Measurements from ENCODE around the gene TUT4. TPM values are rescaled to one million over a fixed set of nuclear protein-coding genes. Genes with fewer than 3 reads are reported as not detected.

TUT4 gene
- polyA plus RNA-seq, 6 donors from 2014 or later, result 35.7 to 47.9 (median 38.8) TPM

DNA sequence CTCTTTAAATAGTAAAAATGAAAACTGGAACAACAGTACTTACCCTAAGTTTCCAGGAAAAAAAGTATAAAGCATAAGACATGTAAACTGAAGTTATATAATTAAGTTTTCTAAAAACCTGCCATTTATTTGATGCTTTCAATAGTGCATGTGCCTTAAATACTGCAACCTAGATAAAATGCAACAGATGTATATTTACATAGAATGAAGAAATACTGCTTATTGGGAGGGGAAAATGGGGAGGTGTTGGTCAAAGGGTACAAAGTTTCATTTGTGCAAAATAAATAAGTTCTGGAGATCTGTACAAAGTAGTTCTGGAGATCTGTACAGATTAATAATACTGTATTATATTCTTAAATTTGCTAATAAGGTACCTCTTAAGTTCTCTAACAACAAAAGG is 79.9 kb downstream of the TUT4 start:
- DNase-seq (no peak), ATAC-seq (ENCODE audit: low read depth in 2 of 2) (no peak)
- Mint-ChIP-seq H3K36me3 (peaks cover 15 to 16% of the 10 kb centered on the region in 2 donors), H3K4me1 (peaks cover 0 to 3% (median 2%) of the 10 kb centered on the region in 3 donors), H3K27ac (peak overlapping the region in 2 of 6 donors; percentile 5 to 45), H3K9me3 (no peaks in the 10 kb centered on the region), H3K27me3 (no peaks in the 10 kb centered on the region), H3K4me3 (no peak overlapping the region)

DNA sequence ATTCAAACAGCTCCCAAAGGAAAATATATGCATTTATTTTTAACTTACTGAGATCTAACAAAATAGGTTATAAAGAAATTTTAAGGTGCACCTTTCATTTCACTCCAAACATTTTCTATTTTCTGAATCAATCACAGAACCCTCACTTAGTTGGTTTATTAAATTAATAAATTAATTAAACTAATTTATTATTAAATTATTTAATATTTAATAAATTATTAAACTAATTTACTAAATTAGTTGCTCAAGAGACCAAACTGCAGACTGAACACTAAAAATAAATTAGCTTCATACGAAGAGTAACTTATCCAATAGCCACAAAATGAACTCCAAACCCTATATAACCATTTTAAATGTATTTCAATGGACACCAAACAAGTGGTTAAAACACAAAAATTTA is 80.5 kb downstream of the TUT4 start:
- H3K9me3 Mint-ChIP-seq, result no peaks in the 10 kb centered on the region
- no peak overlapping the region for H3K27ac Mint-ChIP-seq
- H3K4me3 Mint-ChIP-seq, result no peak overlapping the region
- H3K36me3 Mint-ChIP-seq, result peaks cover 15 to 20% of the 10 kb centered on the region in 2 donors
- DNase-seq, result no peak
- H3K27me3 Mint-ChIP-seq, result no peaks in the 10 kb centered on the region
- H3K4me1 Mint-ChIP-seq, result peaks cover 2 to 5% (median 2%) of the 10 kb centered on the region in 3 donors
- ATAC-seq (ENCODE audit: low read depth in 2 of 2), result no peak

DNA sequence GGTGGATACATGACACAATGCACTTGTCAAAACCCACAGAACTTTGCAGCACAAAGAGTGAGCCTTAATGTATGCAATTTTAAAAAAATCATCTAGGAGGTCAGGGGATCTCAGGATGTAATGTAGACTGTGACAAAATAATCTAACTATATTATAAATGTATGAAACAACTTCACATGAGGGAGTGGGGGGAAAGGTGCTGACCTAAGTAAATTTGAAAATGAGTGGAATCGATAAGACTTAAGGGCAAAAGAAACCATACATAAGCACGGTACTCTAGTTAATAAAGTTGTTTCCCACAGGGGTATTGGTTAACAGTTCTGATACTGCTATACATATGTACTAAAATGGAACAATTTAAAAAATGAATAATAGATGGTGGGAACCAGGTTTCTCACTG is 83.8 kb downstream of the TUT4 start:
- Mint-ChIP-seq H3K36me3 (peaks cover 7 to 15% of the 10 kb centered on the region in 2 donors), H3K4me3 (no peak overlapping the region), H3K27ac (peak overlapping the region in 1 of 6 donors; percentile 27), H3K27me3 (no peaks in the 10 kb centered on the region), H3K9me3 (no peaks in the 10 kb centered on the region), H3K4me1 (peaks cover 2 to 11% (median 4%) of the 10 kb centered on the region in 3 donors)
- DNase-seq (no peak), ATAC-seq (ENCODE audit: low read depth in 2 of 2) (no peak)

DNA sequence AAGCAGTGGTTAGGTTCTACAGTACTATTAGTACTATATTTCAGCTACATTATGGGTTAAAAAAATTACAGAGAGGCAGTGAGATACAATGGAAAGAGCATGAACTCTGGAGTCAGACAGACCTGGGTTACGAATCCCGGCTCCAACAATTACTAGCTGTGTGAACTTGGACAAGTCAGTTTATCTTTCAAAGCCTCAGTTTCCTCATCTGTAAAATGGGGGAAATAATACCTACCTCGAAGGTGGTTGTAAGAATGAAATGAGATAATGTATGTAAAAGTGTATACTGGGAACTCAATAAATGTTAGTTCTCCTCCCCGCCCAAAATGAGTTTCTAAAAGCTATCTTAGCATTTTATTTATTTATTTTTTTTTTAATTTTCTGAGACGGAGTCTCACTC is 89.0 kb downstream of the TUT4 start:
- Mint-ChIP-seq H3K36me3 (peaks cover 0 to 12% of the 10 kb centered on the region in 2 donors), H3K27ac (peak overlapping the region in 1 of 6 donors; percentile 15), H3K9me3 (no peaks in the 10 kb centered on the region), H3K27me3 (no peaks in the 10 kb centered on the region), H3K4me1 (peaks cover 0 to 8% (median 4%) of the 10 kb centered on the region in 3 donors), H3K4me3 (no peak overlapping the region)
- DNase-seq (no peak), ATAC-seq (ENCODE audit: low read depth in 2 of 2) (no peak)

DNA sequence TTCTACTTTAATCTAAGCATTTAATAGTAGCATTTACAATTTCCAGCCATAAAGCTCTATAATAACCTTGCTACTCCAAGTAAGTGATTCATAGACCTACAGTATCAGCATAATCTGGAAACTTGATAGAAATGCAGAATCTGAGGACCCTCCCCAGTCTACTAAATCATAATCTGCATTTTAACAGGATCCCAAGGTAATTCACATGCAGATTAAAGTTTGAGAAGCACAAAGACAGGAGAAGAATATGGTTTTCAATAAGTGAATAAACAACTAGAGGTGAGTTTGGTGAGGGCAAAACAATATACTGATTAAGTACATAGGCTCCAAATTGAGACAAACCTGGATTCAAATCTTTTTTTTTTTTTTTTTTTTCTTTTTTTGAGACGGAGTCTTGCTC is 91.1 kb downstream of the TUT4 start:
- DNase-seq (no peak), ATAC-seq (ENCODE audit: low read depth in 2 of 2) (no peak)
- peak overlapping the region in 1 of 6 donors; percentile 43 for H3K27ac Mint-ChIP-seq
- H3K9me3 Mint-ChIP-seq, result no peaks in the 10 kb centered on the region
- no peak overlapping the region for H3K4me3 Mint-ChIP-seq
- no peaks in the 10 kb centered on the region for H3K27me3 Mint-ChIP-seq
- peaks cover 0 to 3% (median 0%) of the 10 kb centered on the region in 3 donors for H3K4me1 Mint-ChIP-seq
- H3K36me3 Mint-ChIP-seq, result peaks cover 0 to 5% of the 10 kb centered on the region in 2 donors

DNA sequence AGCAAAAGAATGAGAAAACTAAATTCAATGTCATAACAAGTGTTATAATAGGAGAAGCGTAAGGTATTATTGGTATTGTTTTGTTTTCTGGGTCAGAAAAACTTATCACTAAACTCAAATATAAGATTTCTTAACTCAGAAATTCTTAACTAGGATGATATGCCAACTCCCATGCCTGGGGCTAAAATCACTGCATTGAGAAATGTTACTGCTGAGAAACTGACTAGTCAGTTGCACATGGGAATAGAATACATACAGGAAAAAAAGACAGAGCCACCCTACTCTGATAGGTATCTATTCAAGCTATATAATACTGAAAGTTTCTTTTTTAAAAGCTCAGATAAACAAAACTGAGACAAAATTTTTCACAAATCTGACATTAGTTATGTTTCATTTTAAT is 92.2 kb downstream of the TUT4 start:
- DNase-seq (no peak), ATAC-seq (ENCODE audit: low read depth in 2 of 2) (no peak)
- no peaks in the 10 kb centered on the region for H3K27me3 Mint-ChIP-seq
- H3K4me3 Mint-ChIP-seq, result no peak overlapping the region
- H3K27ac Mint-ChIP-seq, result peak overlapping the region in 2 of 6 donors; percentile 20 to 29
- no peaks in the 10 kb centered on the region for H3K9me3 Mint-ChIP-seq
- peaks cover 0 to under 1% (median 0%) of the 10 kb centered on the region in 3 donors for H3K4me1 Mint-ChIP-seq
- H3K36me3 Mint-ChIP-seq, result peaks cover 0 to 5% of the 10 kb centered on the region in 2 donors

DNA sequence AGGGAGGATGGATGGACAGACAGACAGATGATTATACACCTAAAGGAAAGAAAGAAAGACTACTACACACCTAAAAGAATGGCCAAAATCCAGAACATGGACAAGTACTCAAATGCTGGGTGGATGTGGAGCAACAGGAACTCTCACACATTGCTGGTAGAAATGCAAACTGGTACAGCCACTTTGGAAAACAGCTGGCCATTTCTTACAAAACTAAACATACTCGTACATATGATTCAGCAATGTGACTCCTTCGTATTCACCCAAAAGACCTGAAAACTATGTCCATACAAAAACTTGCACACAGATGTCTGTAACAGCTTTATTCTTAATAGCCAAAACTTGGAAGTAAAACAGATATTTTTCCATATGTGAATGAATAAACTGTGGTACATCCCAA is 97.2 kb downstream of the TUT4 start:
- H3K9me3 Mint-ChIP-seq, result no peaks in the 10 kb centered on the region
- ATAC-seq (ENCODE audit: low read depth in 2 of 2) (no peak), DNase-seq (no peak)
- H3K4me1 Mint-ChIP-seq, result peaks cover 0 to 4% (median 0%) of the 10 kb centered on the region in 3 donors
- H3K4me3 Mint-ChIP-seq, result no peak overlapping the region
- no peaks in the 10 kb centered on the region for H3K27me3 Mint-ChIP-seq
- no peak overlapping the region for H3K27ac Mint-ChIP-seq
- peaks cover 0 to 4% of the 10 kb centered on the region in 2 donors for H3K36me3 Mint-ChIP-seq

DNA sequence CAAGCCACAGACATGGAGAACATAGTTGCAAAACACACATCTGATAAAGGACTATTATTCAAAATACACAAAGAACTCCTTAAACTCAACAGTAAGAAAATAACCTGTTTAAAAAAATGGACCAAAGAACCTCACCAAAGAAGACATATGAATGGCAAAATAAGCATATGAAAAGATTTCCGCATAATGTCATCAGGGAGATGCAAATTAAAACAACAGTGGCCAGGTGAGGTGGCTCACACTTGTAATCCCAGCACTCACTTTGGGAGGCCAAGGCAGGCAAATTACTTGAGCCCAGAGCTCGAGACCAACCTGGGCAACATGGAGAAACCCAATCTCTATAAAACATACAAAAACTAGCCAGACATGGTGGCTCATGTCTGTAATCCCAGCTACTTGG is 98.1 kb downstream of the TUT4 start:
- no peak for ATAC-seq (ENCODE audit: low read depth in 2 of 2)
- Mint-ChIP-seq H3K4me1 (peaks cover 0 to 4% (median 0%) of the 10 kb centered on the region in 3 donors), H3K4me3 (no peak overlapping the region), H3K9me3 (no peaks in the 10 kb centered on the region), H3K27me3 (no peaks in the 10 kb centered on the region), H3K27ac (peak overlapping the region in 3 of 6 donors; percentile 2 to 63 (median 20)), H3K36me3 (peaks cover 0 to 5% of the 10 kb centered on the region in 2 donors)
- no peak for DNase-seq

DNA sequence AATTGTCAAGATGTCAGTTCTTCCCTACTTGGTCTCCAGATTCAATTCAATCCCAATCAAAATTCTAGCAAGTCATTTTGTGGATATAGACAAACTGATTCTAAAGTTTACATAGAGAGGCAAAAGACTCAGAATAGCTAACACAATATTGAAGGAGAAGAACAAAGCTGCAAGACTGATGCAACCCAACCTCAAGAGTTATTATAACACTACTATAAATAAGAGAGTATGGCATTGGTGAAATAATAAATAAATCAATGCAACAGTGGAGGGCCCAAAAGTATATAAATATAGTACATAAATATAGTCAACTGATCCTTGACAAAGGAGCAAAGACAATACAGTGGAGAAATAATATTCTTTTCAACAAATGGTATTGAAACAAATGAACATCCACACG is 98.8 kb downstream of the TUT4 start:
- H3K27ac Mint-ChIP-seq, result peak overlapping the region in 3 of 6 donors; percentile 15 to 25 (median 20)
- H3K4me3 Mint-ChIP-seq, result no peak overlapping the region
- DNase-seq (no peak), ATAC-seq (ENCODE audit: low read depth in 2 of 2) (no peak)
- no peaks in the 10 kb centered on the region for H3K27me3 Mint-ChIP-seq
- H3K9me3 Mint-ChIP-seq, result no peaks in the 10 kb centered on the region
- H3K36me3 Mint-ChIP-seq, result peaks cover 0 to 8% of the 10 kb centered on the region in 2 donors
- peaks cover 0 to 4% (median 0%) of the 10 kb centered on the region in 3 donors for H3K4me1 Mint-ChIP-seq

DNA sequence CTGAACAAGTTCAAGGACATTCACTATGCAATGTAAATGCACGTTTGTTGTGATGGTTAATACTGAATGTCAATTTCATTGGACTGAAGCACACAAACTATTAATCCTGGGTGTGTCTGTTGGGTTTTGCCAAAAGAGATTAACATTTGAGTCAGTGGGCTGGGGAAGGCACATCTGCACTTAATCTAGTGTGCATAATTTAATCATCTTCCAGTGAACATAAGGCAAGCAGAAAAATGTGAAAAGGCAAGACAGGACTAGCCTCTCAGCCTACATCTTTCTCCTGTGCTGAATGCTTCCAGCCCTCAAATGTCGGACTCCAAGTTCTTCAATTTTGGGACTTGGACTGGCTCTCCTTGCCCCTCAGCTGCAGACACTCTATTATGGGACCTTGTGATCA is 108.4 kb downstream of the TUT4 start:
- DNase-seq (no peak), ATAC-seq (ENCODE audit: low read depth in 2 of 2) (no peak)
- no peak overlapping the region for H3K4me3 Mint-ChIP-seq
- H3K9me3 Mint-ChIP-seq, result no peaks in the 10 kb centered on the region
- no peak overlapping the region for H3K27ac Mint-ChIP-seq
- H3K27me3 Mint-ChIP-seq, result no peaks in the 10 kb centered on the region
- H3K36me3 Mint-ChIP-seq, result peaks cover 7 to 13% of the 10 kb centered on the region in 2 donors
- peaks cover 0 to 4% (median 0%) of the 10 kb centered on the region in 3 donors for H3K4me1 Mint-ChIP-seq

DNA sequence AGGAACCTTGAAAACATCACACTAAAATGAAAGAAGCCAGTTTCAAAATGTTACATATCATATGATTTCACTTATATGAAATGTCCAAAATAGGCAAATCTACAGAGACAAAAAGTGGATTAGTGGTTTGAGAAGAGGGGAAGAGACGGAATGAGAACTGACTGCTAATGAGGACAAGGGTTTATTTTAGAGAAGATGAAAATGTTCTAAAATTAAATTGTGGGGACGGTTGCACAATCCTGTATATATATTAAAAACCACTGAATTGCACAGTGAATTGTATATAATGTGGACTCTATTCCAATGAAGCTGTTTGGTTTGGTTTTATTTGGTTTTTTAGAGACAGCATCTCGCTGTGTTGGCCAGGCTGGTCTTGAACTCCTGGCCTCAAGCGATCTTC is 112.9 kb downstream of the TUT4 start:
- H3K4me1 Mint-ChIP-seq, result no peaks in the 10 kb centered on the region
- H3K4me3 Mint-ChIP-seq, result no peak overlapping the region
- H3K27me3 Mint-ChIP-seq, result no peaks in the 10 kb centered on the region
- H3K36me3 Mint-ChIP-seq, result peaks cover 7 to 22% of the 10 kb centered on the region in 2 donors
- ATAC-seq (ENCODE audit: low read depth in 2 of 2) (no peak), DNase-seq (no peak)
- peak overlapping the region in 2 of 6 donors; percentile 4 to 55 for H3K27ac Mint-ChIP-seq
- H3K9me3 Mint-ChIP-seq, result no peaks in the 10 kb centered on the region

DNA sequence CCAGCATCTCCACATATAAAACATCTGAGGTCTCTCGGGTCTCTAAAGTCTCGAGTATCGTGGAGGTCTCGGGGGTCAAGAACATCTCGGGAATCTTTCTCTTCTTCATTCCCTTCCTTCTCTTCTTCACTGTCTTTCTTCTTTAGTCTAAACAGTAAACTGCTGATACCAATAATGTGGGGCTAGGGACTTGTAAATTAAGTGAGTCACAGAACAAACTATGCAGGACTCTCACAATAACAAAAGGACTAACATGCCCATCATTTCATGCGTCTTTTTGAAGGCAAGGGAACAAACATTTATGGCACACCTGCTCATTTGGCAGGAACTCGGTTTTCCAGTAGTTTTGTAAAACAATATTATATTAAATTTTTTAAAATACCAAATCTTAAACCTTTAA is 116.1 kb downstream of the TUT4 start:
- no peak for DNase-seq
- H3K27ac Mint-ChIP-seq, result peak overlapping the region in 1 of 6 donors; percentile 12
- H3K4me3 Mint-ChIP-seq, result no peak overlapping the region
- H3K36me3 Mint-ChIP-seq, result peaks cover 20 to 23% of the 10 kb centered on the region in 2 donors
- ATAC-seq (ENCODE audit: low read depth in 2 of 2), result no peak
- H3K9me3 Mint-ChIP-seq, result no peaks in the 10 kb centered on the region
- H3K4me1 Mint-ChIP-seq, result no peaks in the 10 kb centered on the region
- H3K27me3 Mint-ChIP-seq, result no peaks in the 10 kb centered on the region

DNA sequence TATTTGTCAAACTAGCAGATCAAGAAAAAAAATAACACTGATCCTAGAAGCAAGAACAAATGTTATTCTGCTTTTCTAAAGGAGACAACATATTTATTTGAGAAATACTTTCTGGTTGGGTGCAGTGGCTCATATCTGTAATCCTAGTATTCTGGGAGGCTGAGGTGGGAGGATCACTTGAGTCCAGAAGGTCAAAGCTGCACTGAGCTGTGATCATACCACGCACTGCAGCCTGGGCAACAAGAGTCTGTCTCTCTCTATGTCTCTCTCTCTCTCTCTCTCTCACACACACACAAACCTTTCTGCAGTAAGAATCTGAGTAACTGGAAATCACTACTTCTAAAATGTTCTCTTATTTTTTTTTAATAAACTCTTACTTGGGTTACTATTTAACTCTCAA is 117.2 kb downstream of the TUT4 start:
- peak overlapping the region in 1 of 8 donors; percentile 4 for H3K4me3 Mint-ChIP-seq
- no peaks in the 10 kb centered on the region for H3K27me3 Mint-ChIP-seq
- H3K27ac Mint-ChIP-seq, result no peak overlapping the region
- no peaks in the 10 kb centered on the region for H3K9me3 Mint-ChIP-seq
- DNase-seq, result no peak
- no peaks in the 10 kb centered on the region for H3K4me1 Mint-ChIP-seq
- no peak for ATAC-seq (ENCODE audit: low read depth in 2 of 2)
- H3K36me3 Mint-ChIP-seq, result peaks cover 21 to 23% of the 10 kb centered on the region in 2 donors

DNA sequence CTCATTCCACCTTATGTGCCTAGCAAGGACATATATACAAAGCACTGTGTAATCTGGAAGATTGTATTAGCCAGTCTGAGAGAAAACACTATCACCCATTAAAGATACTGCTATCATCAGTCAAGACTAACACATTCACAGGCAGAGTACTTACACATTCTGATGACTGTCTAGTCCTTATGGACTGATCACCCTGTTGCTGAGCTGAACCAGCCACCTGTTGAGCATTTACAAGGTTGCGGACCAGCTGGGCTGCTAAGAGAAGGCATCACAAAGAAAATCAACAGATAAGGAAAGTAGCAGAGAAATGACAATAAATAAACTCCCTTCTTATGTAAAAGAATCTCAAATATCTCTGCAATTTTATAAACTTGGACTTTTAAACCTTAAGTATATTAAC is 117.7 kb downstream of the TUT4 start:
- ATAC-seq (ENCODE audit: low read depth in 2 of 2) (no peak), DNase-seq (no peak)
- Mint-ChIP-seq H3K27me3 (no peaks in the 10 kb centered on the region), H3K27ac (peak overlapping the region in 1 of 6 donors; percentile 24), H3K4me1 (no peaks in the 10 kb centered on the region), H3K36me3 (peaks cover 23 to 24% of the 10 kb centered on the region in 2 donors), H3K9me3 (no peaks in the 10 kb centered on the region), H3K4me3 (no peak overlapping the region)

DNA sequence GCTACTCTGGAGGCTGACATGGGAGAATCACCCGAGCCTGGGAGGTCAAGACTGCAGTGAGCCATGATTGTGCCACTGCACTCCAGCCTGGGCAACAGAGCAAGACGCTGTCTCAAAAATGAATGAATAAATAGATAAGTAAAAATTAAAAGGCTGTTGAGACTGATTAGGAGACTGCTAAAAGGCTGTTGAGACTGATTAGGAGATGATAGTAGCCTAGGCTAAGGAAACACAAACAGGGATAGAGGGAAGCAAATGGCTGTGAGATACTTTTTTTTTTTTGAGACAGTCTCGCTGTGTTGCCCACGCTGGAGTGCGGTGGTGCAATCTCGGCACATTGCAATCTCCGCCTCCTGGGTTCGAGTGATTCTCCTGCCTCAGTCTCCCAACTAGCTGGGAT is 120.1 kb downstream of the TUT4 start:
- ATAC-seq (ENCODE audit: low read depth in 2 of 2), result no peak
- DNase-seq, result no peak
- no peaks in the 10 kb centered on the region for H3K27me3 Mint-ChIP-seq
- no peak overlapping the region for H3K4me3 Mint-ChIP-seq
- no peaks in the 10 kb centered on the region for H3K4me1 Mint-ChIP-seq
- no peak overlapping the region for H3K27ac Mint-ChIP-seq
- no peaks in the 10 kb centered on the region for H3K9me3 Mint-ChIP-seq
- H3K36me3 Mint-ChIP-seq, result peaks cover 19 to 23% of the 10 kb centered on the region in 2 donors

All from naive B cell (primary cell).